Measurements from ENCODE around the gene PADI4.

DNA sequence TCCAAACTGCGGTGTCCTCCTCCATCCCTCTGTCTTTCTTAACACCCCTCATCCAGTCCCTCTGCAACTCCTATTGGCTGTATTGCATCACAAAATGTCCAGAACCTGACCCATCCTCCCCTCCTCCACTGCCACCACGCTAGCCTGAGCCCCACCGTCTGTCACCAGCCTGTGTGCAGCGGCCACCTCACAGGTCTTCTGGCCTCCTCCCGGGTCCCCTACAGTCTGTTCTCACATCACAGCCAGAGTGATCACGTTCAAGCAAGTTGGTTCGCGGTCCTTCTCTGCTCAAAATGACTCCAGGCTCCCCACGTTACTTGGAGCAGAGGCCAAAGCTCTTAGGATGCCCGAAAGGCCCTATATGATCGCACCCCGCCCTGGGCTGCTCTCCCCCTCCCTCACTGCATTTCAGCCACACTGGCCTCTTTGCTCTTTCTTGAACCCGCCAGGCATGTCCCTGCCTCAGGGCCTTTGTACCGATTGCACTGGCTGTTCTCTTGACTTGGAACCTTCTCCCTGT lies 2.4 kb upstream of the PADI4 start:
- TF ChIP-seq, protein P1, sequence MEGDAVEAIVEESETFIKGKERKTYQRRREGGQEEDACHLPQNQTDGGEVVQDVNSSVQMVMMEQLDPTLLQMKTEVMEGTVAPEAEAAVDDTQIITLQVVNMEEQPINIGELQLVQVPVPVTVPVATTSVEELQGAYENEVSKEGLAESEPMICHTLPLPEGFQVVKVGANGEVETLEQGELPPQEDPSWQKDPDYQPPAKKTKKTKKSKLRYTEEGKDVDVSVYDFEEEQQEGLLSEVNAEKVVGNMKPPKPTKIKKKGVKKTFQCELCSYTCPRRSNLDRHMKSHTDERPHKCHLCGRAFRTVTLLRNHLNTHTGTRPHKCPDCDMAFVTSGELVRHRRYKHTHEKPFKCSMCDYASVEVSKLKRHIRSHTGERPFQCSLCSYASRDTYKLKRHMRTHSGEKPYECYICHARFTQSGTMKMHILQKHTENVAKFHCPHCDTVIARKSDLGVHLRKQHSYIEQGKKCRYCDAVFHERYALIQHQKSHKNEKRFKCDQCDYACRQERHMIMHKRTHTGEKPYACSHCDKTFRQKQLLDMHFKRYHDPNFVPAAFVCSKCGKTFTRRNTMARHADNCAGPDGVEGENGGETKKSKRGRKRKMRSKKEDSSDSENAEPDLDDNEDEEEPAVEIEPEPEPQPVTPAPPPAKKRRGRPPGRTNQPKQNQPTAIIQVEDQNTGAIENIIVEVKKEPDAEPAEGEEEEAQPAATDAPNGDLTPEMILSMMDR (conservative IDR thresholded peaks at IDR 0.05 in 1 of 2, IDR thresholded peaks at IDR 0.05 in 1 of 2; ENCODE audit: low read depth in 1 of 2, low read length in 2 of 2) = no peak
- TF ChIP-seq EZH2 (IDR thresholded peaks at IDR 0.05; ENCODE audit: low read length, missing control alignments) = no peak

Measured in fibroblast of lung (primary cell).